DOHH2 (cell line): ENCODE measurements around the gene CTBS.

ENCODE experiments used
- CTCF ChIP-seq: fragments of 200-600 bp; sonication (generic); IDR thresholded peaks from one replicate; pipeline ENCODE4 v1.5.1; 2014; ENCODE audit warnings: antibody characterized with exemption, mild to moderate bottlenecking, low read depth, low read length; ENCODE audit not compliant: poor library complexity, severe bottlenecking
- EZH2phosphoT487 ChIP-seq: fragments of 200-600 bp; sonication (generic); IDR thresholded peaks from 2 replicates; pipeline ENCODE4 v1.6.1; 2017; ENCODE audit warnings: borderline replicate concordance, mild to moderate bottlenecking, antibody characterized with exemption, low read length, moderate library complexity, mixed read lengths

GRCh38 chr1:84550826-84551225, 23.4 kb downstream of the CTBS start:
- no peak for TF ChIP-seq CTCF
- TF ChIP-seq EZH2phosphoT487, result no peak
